Measurements from ENCODE around the gene TMEM101.
"Not testable (repeated sequence)": the region's sequence is repeated elsewhere in the genome, so short reads cannot be mapped to it uniquely, and the experiment has no call there.

The TMEM101 gene

GRCh38 chr17:43975898-43976297 is 38.9 kb downstream of the TMEM101 start:
- TF ChIP-seq BCL11B (tag by site-specific recombination; IDR thresholded peaks at IDR 0.05; ENCODE audit: low read depth), result no peak
- TF ChIP-seq GLIS2 (tag by site-specific recombination; IDR thresholded peaks at IDR 0.05), result no peak
- no peak for TF ChIP-seq ZNF214 (tag by site-specific recombination; IDR thresholded peaks at IDR 0.05; ENCODE audit: borderline replicate concordance)
- no peak for TF ChIP-seq ZNF544 (tag by site-specific recombination; IDR thresholded peaks at IDR 0.05)
- TF ChIP-seq OSR2 (tag by site-specific recombination; IDR thresholded peaks at IDR 0.05), result no peak
- no peak for TF ChIP-seq KLF16 (tag by site-specific recombination; IDR thresholded peaks at IDR 0.05)
- no peak for TF ChIP-seq ZBTB10 (tag by site-specific recombination; IDR thresholded peaks at IDR 0.05)
- no peak for TF ChIP-seq ZSCAN30 (tag by site-specific recombination; IDR thresholded peaks at IDR 0.05)
- no peak for TF ChIP-seq ZNF146 (tag by site-specific recombination; IDR thresholded peaks at IDR 0.05)
- TF ChIP-seq ZNF433 (tag by site-specific recombination; IDR thresholded peaks at IDR 0.05; ENCODE audit: low read depth), result no peak
- no peak for TF ChIP-seq ZNF558 (tag by site-specific recombination; IDR thresholded peaks at IDR 0.05)
- no peak for TF ChIP-seq TRIM28 (IDR thresholded peaks at IDR 0.05; ENCODE audit: borderline replicate concordance, low read length)
- TF ChIP-seq ZNF426 (tag by site-specific recombination; IDR thresholded peaks at IDR 0.05), result no peak
- no peak for TF ChIP-seq ZNF600 (tag by site-specific recombination; IDR thresholded peaks at IDR 0.05)
- no peak overlapping the region for H3K27ac ChIP-seq (ENCODE audit: extremely low read depth, low read depth, low read length)
- no peaks in the 10 kb centered on the region for H3K36me3 ChIP-seq (ENCODE audit: control insufficient read depth in 2 of 2, insufficient read depth in 1 of 2, low read length in 2 of 2)
- no peak overlapping the region for H3K4me3 ChIP-seq (ENCODE audit: low read depth, low read length)
- H3K4me1 ChIP-seq (ENCODE audit: control insufficient read depth, insufficient read depth, low read length), result no peaks in the 10 kb centered on the region
- POLR2A ChIA-PET, result no interaction called here
- CTCF ChIA-PET, result interaction anchor here (0.6 kb wide), 2 partner anchors 26 to 531 kb away, joined by 3 to 4 read pairs; no protein-coding TSS in a partner anchor
- no peaks in the 10 kb centered on the region for H3K9me3 ChIP-seq (ENCODE audit: control insufficient read depth, insufficient read depth, low read depth, low read length)

GRCh38 chr17:43974382-43975266 is 40.1 kb downstream of the TMEM101 start:
- no peak overlapping the region for H3K4me3 ChIP-seq (ENCODE audit: low read depth, low read length)
- H3K36me3 ChIP-seq (ENCODE audit: control insufficient read depth in 2 of 2, insufficient read depth in 1 of 2, low read length in 2 of 2), result no peaks in the 10 kb centered on the region
- no peaks in the 10 kb centered on the region for H3K4me1 ChIP-seq (ENCODE audit: control insufficient read depth, insufficient read depth, low read length)
- ChIA-PET CTCF (interaction anchor here (0.7 to 1.6 kb wide), 6 partner anchors 8 to 97 kb away, joined by 3 to 6 read pairs (median 4); no protein-coding TSS in a partner anchor), POLR2A (no interaction called here)
- H3K9me3 ChIP-seq (ENCODE audit: control insufficient read depth, insufficient read depth, low read depth, low read length), result no peaks in the 10 kb centered on the region
- no peak overlapping the region for H3K27ac ChIP-seq (ENCODE audit: extremely low read depth, low read depth, low read length)
- no peak for TF ChIP-seq CTCF (tag by site-specific recombination; IDR thresholded peaks at IDR 0.05)

- H3K36me3 ChIP-seq (ENCODE audit: control insufficient read depth in 2 of 2, insufficient read depth in 1 of 2, low read length in 2 of 2); H3K4me3 ChIP-seq (ENCODE audit: low read depth, low read length); H3K4me1 ChIP-seq (ENCODE audit: control insufficient read depth, insufficient read depth, low read length); H3K27ac ChIP-seq (ENCODE audit: extremely low read depth, low read depth, low read length); H3K9me3 ChIP-seq (ENCODE audit: control insufficient read depth, insufficient read depth, low read depth, low read length): not testable (repeated sequence)
- ChIA-PET CTCF (interaction anchor here (0.6 to 1.5 kb wide), 5 partner anchors 12 to 95 kb away, joined by 3 to 9 read pairs (median 3); no protein-coding TSS in a partner anchor), POLR2A (interaction anchor here (1.1 kb wide), 1 partner anchor 13 kb away, joined by 4 read pairs; no protein-coding TSS in a partner anchor)
Observed at GRCh38 chr17:43972444-43973212, 42.1 kb downstream of the TMEM101 start.

GRCh38 chr17:43971436-43971835 is 43.3 kb downstream of the TMEM101 start:
- H3K9me3 ChIP-seq (ENCODE audit: control insufficient read depth, insufficient read depth, low read depth, low read length); H3K36me3 ChIP-seq (ENCODE audit: control insufficient read depth in 2 of 2, insufficient read depth in 1 of 2, low read length in 2 of 2); H3K27ac ChIP-seq (ENCODE audit: extremely low read depth, low read depth, low read length); H3K4me1 ChIP-seq (ENCODE audit: control insufficient read depth, insufficient read depth, low read length); H3K4me3 ChIP-seq (ENCODE audit: low read depth, low read length): not testable (repeated sequence)
- ChIA-PET CTCF (interaction anchor here (0.8 to 1.4 kb wide), 4 partner anchors 11 to 28 kb away, joined by 3 to 9 read pairs (median 4); no protein-coding TSS in a partner anchor), POLR2A (interaction anchor here (1.1 kb wide), 1 partner anchor 11 kb away, joined by 4 read pairs; no protein-coding TSS in a partner anchor)
